ENCODE data around the gene IGF1R.
A peak's percentile ranks its signal among the peaks of the same experiment; 100 is the strongest.

The IGF1R gene

DNA sequence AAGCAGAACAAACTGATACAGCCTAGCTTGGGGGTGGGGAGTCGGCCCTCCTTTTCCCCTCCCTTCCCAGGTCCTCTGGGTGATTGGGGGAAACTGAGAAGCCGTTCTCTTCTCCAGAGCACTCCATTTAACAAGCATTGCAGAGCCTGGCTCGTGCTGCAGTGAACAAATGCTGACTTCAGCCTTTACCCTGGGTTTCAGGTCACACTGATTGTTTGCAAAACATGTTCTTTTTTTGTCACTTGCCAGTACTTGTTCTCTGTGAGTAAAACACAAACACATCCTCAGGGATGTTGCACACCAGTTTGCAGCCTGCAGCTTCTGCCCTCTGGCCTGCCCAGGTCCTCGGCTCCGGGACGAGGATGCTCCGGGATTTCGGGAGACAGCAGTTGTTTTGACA lies 226.4 kb downstream of the IGF1R start:
- POLR2A ChIA-PET: no interaction called here

DNA sequence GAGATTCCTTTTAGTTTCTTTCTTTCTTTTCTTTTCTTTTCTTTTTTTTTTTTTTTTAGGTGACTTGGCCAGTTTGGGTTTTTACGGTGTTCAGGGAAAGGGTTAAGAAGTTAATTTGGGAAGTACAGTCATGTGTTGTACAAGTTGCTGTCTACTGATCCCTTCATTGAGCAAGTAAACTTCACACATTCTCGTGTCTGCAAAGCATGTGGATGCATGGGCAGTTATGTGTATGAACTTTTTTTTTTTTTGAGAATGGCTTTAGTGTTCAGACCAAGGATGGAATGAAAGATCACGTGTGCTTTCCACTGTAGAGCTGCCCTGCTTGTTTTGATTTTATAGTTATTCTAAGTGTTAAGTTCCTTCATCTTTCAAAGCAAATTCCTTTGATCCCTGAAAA lies 227.0 kb downstream of the IGF1R start:
- POLR2A ChIA-PET: no interaction called here
- TF ChIP-seq, protein P1, sequence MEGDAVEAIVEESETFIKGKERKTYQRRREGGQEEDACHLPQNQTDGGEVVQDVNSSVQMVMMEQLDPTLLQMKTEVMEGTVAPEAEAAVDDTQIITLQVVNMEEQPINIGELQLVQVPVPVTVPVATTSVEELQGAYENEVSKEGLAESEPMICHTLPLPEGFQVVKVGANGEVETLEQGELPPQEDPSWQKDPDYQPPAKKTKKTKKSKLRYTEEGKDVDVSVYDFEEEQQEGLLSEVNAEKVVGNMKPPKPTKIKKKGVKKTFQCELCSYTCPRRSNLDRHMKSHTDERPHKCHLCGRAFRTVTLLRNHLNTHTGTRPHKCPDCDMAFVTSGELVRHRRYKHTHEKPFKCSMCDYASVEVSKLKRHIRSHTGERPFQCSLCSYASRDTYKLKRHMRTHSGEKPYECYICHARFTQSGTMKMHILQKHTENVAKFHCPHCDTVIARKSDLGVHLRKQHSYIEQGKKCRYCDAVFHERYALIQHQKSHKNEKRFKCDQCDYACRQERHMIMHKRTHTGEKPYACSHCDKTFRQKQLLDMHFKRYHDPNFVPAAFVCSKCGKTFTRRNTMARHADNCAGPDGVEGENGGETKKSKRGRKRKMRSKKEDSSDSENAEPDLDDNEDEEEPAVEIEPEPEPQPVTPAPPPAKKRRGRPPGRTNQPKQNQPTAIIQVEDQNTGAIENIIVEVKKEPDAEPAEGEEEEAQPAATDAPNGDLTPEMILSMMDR (IDR thresholded peaks at IDR 0.05; ENCODE audit: control extremely low read depth, extremely low read depth, low read depth, missing control alignments): no peak
- CTCF ChIA-PET: interaction anchor here (1.9 kb wide), 1 partner anchor 17 kb away, joined by 6 read pairs; no protein-coding TSS in a partner anchor
- DNase-seq (ENCODE audit: extremely low spot score): no peak

More for the DNA sequence above, 226.4 kb downstream of the IGF1R start:
- TF ChIP-seq, protein P1 (IDR thresholded peaks at IDR 0.05; ENCODE audit: control extremely low read depth, extremely low read depth, low read depth, missing control alignments): no peak
- DNase-seq (ENCODE audit: extremely low spot score): no peak
- CTCF ChIA-PET: interaction anchor here (1.1 to 1.9 kb wide), 2 partner anchors 8 to 16 kb away, joined by 3 to 6 read pairs; no protein-coding TSS in a partner anchor

DNA sequence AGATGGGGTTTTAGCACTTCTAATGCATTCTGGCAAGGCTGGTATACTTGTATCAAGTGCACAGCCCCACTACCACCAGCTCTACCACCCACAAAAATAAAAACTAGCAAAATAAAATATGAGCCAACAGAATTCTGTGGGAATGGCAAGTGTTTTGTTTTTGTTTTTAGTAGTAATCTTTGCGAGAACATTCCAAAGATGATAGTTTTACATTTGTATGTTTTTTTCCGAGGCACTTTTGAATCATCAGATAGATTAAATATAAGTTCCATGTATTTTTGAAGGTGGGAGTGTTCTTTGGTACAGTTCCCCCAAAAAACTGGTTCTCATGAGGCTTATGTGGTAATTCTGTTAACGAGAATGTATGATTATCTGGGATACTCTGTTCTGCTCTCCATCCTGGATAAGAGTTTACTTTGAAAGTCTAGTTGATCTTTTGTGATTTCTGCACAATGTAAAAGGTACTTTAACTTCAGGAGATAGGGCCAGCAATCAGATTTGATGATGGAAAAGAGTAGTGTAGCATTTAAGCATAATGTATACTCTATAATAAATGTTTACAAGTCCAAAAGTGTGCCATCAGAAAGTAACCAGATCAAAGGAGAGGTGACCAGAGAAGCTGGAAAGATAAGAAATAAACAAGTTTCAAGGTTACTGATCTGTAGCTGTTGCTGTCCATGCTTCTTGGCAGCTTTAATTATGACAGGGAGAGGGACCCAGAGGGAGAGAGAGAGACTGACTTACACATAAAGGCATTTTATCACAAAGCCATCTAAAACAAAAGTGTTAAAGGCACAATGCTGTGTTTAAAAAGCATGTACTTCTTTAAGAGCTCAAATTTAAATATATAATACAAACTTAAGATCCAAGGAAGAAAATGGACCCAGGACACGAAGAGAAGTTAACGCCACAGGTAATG lies 228.4 kb downstream of the IGF1R start:
- DNase-seq (ENCODE audit: extremely low spot score): no peak
- CTCF ChIA-PET: interaction anchor here (0.8 to 1.0 kb wide), 2 partner anchors 21 to 98 kb away, joined by 3 read pairs; no protein-coding TSS in a partner anchor
- TF ChIP-seq, protein P1 (IDR thresholded peaks at IDR 0.05; ENCODE audit: control extremely low read depth, extremely low read depth, low read depth, missing control alignments): no peak
- POLR2A ChIA-PET: no interaction called here

DNA sequence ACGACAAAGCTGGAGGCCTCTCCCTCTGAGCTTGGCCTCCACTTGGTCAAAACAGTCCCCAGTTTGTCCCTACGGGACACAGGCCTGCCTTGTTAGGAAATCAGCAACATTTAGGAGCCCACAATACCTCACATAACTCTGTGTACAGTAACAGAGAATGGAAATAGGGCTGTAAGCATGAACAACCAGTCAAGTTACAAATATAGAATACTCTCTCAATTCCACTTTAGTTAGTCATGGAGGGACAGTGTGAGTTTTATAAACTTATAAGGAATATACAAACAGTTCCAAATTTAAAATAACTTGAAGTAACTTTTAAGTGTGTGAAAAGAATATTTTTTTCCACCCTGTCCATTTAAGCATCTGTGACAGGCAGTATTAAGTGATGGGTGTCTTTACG lies 229.8 kb downstream of the IGF1R start:
- POLR2A ChIA-PET: no interaction called here
- TF ChIP-seq, protein P1 (IDR thresholded peaks at IDR 0.05; ENCODE audit: control extremely low read depth, extremely low read depth, low read depth, missing control alignments): no peak
- DNase-seq (ENCODE audit: extremely low spot score): no peak
- CTCF ChIA-PET: no interaction called here

DNA sequence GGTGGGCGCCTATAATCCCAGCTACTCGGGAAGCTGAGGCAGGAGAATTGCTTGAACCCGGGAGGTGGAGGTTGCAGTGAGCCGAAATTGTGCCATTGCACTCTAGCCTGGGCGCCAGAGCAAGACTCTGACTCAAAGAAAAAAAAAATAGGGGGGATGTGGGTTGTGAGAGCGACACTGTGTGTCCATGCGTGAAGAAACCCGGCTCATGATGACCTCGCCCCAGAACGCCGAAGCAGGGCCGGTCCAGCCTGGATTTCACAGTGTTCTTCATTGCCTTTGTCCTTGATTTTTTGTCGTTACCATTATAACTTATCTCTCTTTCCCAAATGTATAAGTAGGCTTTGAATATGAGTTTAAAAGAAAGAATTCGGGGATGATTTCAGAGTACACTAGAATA lies 230.5 kb downstream of the IGF1R start:
- DNase-seq (ENCODE audit: extremely low spot score): no peak
- ChIA-PET POLR2A (no interaction called here), CTCF (no interaction called here)
- TF ChIP-seq, protein P1 (IDR thresholded peaks at IDR 0.05; ENCODE audit: control extremely low read depth, extremely low read depth, low read depth, missing control alignments): no peak

DNA sequence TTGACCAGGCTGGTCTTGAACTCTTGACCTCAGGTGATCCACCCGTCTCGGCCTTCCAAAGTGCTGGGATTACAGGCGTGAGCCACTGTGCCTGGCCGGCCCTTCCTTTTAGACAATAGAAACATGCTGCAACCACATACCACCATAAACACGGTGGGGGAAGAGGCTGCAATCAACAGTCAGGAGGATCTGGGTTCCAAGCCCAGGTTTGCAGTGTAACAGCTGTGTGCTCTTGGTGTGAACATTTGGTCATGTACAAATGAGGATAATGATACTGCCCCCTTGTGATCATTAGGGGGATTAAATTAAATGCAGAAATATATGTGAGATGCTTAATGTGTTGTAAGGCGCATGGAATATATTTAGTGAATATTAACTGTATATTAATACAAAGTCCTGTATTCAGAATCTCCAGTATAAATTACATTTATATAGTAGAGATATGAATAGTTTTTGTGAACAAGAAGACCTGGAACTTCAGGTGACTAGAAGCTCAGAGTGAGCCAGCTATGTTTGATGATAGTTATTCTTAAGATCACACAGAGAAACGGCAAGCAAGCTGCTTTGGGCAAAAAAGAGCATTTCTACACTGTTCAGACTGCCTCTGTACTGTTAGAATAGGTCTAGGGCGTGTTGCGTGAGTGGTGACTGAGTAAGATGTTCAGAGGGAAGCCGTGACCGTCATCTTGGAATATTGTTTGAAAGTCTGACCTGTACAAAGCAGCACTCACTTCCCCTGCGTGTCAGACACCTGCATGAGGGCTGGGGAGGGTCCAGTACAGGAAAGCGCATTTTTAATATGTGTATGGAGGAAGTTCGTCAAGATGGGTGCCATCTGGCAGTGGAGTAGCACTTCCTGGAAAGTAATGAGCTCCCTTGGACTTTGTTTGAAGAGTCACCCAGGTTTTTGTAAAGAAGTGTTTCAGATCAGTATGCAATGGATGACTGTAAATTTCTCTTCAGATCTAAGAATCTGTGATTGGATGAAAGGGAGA lies 233.5 kb downstream of the IGF1R start:
- ChIA-PET POLR2A (no interaction called here), CTCF (interaction anchor here (0.7 to 3.5 kb wide), 44 partner anchors 7 to 439 kb away, joined by 3 to 36 read pairs (median 4); no protein-coding TSS in a partner anchor)
- peak; percentile 58 for DNase-seq (ENCODE audit: extremely low spot score)
- TF ChIP-seq, protein P1 (IDR thresholded peaks at IDR 0.05; ENCODE audit: control extremely low read depth, extremely low read depth, low read depth, missing control alignments): peak; percentile 52

Data from GM10248 (cell line).